GM21390 (cell line): Measurements from ENCODE around the gene WDFY1.
A peak's percentile ranks its signal among the peaks of the same experiment; 100 is the strongest.

Experiments
- ATAC-seq: cut with Tn5 transposase; IDR thresholded peaks from one replicate; pipeline ENCODE4 v1.9.1; 2021; ENCODE audit not compliant: unreplicated experiment

WDFY1 gene

GRCh38 chr2:223959688-223960087 is 14.6 kb upstream of the WDFY1 start:
- ATAC-seq = no peak

GRCh38 chr2:223957092-223957851 is 12.1 kb upstream of the WDFY1 start, which contains the start of gene MRPL44:
TSS of gene MRPL44 (plus strand) at chr2:223957463. CDS start at chr2:223957473, 10 bp downstream.
- ATAC-seq = peak; percentile 80

DNA sequence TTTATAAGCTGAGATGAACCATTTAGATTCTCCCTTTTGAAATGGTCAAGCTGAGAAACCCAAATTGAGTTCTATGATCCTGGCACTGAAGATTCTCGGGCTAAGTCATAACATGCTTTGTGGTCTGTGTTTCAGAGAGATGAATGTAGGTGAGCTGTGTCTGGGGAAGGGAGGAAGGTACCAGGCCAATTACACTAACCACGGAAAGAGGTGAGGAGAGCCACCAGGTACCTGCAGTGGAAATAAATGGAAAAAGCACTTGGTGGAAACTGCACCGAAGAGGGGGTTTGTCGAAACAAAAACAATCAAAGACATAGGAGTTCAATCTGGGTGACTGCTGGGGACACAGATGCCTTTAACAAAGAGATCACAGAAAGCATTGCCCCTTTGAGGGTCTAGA is 11.2 kb upstream of the WDFY1 start:
- peak; percentile 34 for ATAC-seq

GRCh38 chr2:223954401-223954800 is 9.3 kb upstream of the WDFY1 start:
- no peak for ATAC-seq

DNA sequence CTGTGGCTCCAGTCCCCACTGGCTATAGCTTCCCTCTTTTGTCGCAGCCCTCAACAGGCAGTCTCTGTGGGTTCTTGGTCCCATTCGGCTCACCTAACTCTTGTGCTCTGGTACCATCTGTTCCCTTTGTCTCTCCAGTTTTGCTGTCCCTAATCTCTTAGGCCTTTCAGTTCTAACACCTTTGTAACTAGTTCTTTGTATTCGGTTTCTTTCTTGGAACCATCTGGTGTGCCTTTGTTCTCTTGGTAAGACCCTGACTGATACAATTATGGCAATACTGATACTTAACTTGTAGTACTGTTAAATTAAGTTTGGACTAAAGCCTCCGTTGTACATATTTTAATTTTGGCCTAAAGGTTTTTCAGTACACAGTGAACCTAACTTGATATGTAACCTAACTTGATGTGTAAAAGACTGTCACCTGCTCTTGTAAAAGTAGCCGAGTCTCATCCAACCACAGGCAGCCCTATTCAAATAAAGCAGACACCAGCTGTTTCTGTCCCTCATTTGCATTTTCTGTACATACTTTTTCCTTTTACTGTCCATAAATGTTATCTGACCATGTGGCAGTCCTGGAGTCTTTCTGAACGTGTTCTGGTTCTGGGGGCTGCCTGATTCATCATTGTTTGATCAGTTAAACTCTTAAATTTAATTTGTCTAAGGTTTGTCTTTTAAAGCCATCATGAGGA is 7.3 kb upstream of the WDFY1 start:
- ATAC-seq = peak; percentile 51

DNA sequence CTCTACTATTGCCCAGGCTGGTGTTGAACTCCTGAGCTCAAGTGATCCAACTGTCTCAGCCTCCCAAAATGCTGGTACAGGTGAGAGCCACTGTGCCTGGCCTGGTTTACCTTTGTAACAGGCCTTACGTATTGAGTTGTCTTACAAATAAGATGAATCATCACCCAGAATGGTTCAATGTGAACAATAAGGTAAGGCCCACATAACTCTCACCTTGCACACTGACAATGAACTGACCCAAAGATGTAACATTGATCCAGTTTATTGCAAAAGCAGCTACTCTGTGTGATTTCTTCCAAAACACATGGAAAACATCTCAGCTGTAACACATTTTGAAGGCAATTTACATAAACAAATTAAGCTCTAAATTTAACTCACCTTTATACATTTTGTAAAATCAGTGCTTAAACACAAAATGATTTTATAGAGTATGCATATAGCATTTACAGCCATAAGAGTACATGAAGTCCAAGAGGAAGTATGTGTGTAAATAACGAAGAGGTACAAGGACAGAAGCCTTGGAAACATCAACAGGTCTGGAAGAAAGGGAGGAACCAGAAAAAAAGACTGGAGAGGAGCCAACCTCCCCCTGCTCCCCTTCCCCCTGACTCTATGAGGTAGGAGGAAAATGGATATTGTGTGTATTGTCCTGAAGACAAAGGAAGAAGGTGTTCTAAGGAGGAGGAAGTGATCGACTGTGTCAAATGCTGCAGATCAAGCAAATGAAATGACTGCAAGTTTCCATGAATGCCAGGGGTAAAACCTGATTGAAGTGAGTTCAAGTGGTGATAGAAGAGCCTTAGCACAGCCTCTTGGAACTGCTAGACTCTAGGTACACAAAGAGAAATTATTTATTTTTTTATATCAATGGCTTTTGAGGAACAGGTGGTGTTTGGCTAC is 5.6 kb upstream of the WDFY1 start:
- no peak for ATAC-seq

- ATAC-seq = no peak
These were observed 4.2 kb upstream of the WDFY1 start for GRCh38 chr2:223949241-223949840.

- no peak for ATAC-seq
These were observed 2.6 kb upstream of the WDFY1 start for GRCh38 chr2:223947711-223948205.

- ATAC-seq = no peak
These were observed 620 bp upstream of the WDFY1 start for GRCh38 chr2:223945755-223946154.

- ATAC-seq = peak; percentile 24
These were observed 901 bp downstream of the WDFY1 start for GRCh38 chr2:223944166-223944702.

DNA sequence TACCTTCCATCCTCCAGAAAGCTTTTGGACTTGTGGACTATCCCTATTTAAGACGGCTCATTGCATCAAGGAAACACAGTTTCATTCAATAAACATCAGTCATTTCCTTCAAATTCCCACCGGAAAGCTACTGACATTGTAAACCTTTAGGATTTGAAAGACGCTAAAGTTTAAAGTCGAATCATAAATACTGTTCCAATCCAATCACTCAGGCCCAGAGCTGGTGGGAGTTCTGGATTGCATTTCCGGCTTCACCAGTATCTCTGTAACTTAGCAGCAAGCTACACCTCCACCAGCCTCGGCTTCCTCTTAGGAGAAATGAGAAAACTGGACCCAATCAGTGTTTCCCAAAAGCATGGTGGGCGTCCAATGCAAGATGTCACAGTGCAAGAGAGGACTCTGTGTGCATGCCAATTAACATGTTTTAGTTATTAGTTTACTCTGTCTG is 1.6 kb downstream of the WDFY1 start:
- ATAC-seq = no peak

- ATAC-seq = no peak
These were observed 2.0 kb downstream of the WDFY1 start for GRCh38 chr2:223943135-223943534.

DNA sequence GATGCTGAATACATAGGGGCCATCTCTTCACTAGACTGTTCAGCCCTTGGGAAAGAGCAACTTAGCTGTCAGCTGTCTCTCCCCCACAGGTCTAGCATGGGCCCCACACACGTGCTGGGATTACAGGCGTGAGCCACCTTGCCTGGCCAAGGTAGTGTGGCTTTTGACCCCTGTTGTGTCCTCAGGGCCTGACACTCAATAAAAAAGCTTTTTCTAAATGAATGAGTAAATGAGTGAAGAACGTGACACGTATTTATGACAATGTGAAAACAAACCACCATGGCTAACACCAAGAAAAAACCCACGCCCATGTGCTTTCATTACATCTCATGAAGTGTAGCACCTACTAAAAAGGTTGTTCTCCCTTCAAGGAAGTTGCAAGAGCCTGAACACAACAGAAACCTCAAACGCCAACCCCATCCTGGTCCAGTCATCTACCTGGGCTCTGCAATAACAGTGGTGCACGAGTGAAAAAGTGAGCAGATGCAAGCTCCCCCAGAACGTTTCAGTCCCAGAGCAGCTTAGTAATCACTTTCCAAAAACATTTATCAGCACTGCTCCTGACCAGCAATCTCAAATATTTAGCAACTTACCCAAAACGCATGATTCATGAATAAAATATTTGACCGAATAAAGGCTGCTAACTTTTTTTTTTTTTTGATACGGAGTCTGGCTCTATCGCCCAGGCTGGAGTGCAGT is 3.4 kb downstream of the WDFY1 start:
- peak; percentile 41 for ATAC-seq

DNA sequence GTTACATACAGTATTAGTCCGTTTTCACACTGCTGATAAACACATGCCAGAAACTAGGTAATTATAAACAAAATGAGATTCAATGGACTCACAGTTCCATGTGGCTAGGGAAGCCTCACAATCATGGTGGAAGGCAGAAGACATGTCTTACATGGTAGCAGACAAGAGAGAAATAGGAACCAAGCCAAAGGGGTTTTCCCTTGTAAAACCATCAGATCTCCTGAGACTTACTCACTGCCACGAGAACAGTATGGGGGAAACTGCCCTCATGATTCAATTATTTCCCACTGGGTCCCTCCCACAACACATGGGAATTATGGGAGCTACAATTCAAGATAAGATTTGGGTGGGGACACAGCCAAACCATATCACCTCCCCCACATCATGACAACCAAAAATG is 5.7 kb downstream of the WDFY1 start:
- peak; percentile 35 for ATAC-seq

GRCh38 chr2:223937535-223937934 is 7.6 kb downstream of the WDFY1 start:
- no peak for ATAC-seq

GRCh38 chr2:223936862-223937326 is 8.2 kb downstream of the WDFY1 start:
- ATAC-seq = peak; percentile 34

GRCh38 chr2:223935459-223936125 is 9.5 kb downstream of the WDFY1 start:
- ATAC-seq = no peak

DNA sequence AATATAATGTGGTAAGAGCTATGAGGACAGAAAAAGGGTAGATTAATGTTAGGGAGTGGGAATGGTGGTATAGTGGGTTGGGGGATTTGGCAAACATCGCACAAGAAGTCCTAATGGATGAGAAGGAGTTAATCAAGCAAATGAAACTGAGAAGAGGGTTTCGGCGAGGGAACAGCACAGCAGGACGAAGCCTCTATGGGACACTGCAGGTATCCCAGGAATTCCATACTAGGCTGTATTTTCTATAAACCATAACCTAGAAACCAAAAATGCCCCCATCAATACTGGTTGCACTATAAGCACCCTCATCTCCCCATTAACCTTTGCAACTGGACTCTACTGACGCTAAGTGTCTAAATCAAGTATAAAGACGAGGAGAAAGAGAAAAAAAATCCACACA is 10.3 kb downstream of the WDFY1 start:
- no peak for ATAC-seq
